NCI-H1694 (cell line): Measurements from ENCODE around the gene CCDC190.
"Not testable (repeated sequence)": the region's sequence is repeated elsewhere in the genome, so short reads cannot be mapped to it uniquely, and the experiment has no call there.

Experiments used
- DNase-seq: peaks from one replicate; lab custom pipeline; 2025; lab: John Stamatoyannopoulos, UW

Gene CCDC190

GRCh38 chr1:162832470-162832869, 28.5 kb downstream of the CCDC190 start:
- DNase-seq, result no peak

- no peak for DNase-seq
Observed at GRCh38 chr1:162829268-162829667, 31.7 kb downstream of the CCDC190 start.

- DNase-seq, result no peak
Observed at GRCh38 chr1:162823771-162824525, 37.0 kb downstream of the CCDC190 start.

GRCh38 chr1:162823231-162823630, 37.7 kb downstream of the CCDC190 start:
- DNase-seq, result no peak

GRCh38 chr1:162822391-162823200, 38.4 kb downstream of the CCDC190 start:
- peak; percentile 4 for DNase-seq

GRCh38 chr1:162818666-162819065, 42.3 kb downstream of the CCDC190 start:
- not testable (repeated sequence) for DNase-seq

GRCh38 chr1:162818136-162818535, 42.8 kb downstream of the CCDC190 start:
- DNase-seq, result not testable (repeated sequence)

GRCh38 chr1:162812357-162812756, 48.6 kb downstream of the CCDC190 start:
- DNase-seq, result not testable (repeated sequence)

GRCh38 chr1:162807503-162807902, 53.5 kb downstream of the CCDC190 start:
- not testable (repeated sequence) for DNase-seq
